Neural progenitor cell (in vitro differentiated cells): ENCODE measurements around the gene LUC7L3.

Experiments
- EZH2 ChIP-seq: fragments of 200-600 bp; sonication (generic); IDR thresholded peaks from 2 replicates; pipeline ENCODE4 v1.6.1; 2017; ENCODE audit warnings: antibody characterized with exemption, mild to moderate bottlenecking, moderate library complexity
- EZH2phosphoT487 ChIP-seq: fragments of 200-600 bp; sonication (generic); IDR thresholded peaks from 2 replicates; pipeline ENCODE4 v1.6.1; 2017; ENCODE audit warnings: antibody characterized with exemption
- TF ChIP-seq, protein P1 (sequence below): fragments of 200-600 bp; sonication (generic); IDR thresholded peaks from 2 replicates; pipeline ENCODE4 v1.5.1; 2017; ENCODE audit warnings: antibody characterized with exemption, mild to moderate bottlenecking

DNA sequence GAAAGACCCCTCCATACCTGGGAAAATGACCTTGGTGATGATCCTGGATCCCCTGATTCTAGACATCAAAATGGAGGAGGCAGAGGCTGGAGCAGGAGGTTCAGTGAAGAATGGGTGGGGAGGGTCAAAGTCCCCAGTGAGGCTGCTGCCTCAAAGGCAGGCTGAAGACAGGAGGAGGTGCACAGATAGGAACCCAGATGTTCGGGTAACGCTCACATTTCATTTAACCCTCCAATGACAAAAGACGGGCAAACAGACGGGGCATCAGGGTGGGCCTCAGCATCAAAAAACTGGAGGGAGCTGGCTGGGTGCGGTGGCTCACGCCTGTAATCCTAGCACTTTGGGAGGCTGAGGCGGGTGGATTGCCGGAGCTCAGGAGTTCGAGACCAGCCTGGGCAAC lies 48.0 kb downstream of the LUC7L3 start, which contains the start of gene ANKRD40CL:
- TF ChIP-seq, protein P1, sequence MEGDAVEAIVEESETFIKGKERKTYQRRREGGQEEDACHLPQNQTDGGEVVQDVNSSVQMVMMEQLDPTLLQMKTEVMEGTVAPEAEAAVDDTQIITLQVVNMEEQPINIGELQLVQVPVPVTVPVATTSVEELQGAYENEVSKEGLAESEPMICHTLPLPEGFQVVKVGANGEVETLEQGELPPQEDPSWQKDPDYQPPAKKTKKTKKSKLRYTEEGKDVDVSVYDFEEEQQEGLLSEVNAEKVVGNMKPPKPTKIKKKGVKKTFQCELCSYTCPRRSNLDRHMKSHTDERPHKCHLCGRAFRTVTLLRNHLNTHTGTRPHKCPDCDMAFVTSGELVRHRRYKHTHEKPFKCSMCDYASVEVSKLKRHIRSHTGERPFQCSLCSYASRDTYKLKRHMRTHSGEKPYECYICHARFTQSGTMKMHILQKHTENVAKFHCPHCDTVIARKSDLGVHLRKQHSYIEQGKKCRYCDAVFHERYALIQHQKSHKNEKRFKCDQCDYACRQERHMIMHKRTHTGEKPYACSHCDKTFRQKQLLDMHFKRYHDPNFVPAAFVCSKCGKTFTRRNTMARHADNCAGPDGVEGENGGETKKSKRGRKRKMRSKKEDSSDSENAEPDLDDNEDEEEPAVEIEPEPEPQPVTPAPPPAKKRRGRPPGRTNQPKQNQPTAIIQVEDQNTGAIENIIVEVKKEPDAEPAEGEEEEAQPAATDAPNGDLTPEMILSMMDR: no peak
- no peak for TF ChIP-seq EZH2
- TF ChIP-seq EZH2phosphoT487: no peak
